NCI-H446 treated with DMSO at 0.1 percent for 48 hours (cell line): ENCODE data around the gene ASTL.

ENCODE experiments used
- DNase-seq: peaks from one replicate; lab custom pipeline; 2025; lab: John Stamatoyannopoulos, UW

Gene ASTL

DNA sequence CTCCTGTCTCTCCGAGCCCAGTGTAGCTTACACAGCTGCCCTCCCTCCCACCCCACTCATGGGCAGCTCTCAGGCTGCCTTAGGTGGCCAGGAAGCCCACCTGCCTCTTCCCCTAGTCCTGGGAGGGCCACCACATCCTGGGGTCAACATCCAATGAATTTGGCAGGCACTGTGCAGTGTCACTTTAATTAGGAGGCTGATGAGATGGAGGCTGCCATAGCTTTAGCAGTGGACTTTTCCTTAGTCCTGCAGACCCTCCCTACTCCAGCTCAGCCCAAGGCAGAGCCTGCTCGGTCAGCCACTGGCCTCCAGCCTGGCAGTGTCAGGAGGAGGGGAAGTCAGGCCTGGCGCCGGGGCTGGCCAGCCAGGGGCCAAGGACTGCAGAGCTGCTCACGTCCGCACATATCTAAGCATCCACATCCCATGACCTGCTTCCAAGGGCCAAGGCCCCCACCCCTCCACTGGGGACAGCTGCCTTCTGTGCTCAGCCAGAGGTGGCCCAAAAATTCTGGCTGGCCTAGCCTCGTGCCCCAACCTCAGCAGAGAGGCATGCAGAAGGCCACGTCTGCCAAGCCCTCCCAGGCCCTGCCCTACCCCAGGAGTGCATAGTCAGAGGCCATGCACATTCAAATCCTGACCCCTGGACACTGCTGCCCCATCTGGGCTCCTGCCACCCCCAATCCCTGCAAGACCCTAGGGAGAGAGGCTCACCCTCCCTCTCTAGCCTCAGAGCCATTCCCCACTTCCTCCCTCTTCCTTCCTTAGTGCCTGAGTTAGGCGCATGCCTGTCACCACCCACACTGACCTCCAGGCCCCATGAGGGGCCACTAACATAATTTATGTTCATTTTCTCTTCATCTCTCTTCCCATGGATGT is 55.0 kb downstream of the ASTL start:
- no peak for DNase-seq

DNA sequence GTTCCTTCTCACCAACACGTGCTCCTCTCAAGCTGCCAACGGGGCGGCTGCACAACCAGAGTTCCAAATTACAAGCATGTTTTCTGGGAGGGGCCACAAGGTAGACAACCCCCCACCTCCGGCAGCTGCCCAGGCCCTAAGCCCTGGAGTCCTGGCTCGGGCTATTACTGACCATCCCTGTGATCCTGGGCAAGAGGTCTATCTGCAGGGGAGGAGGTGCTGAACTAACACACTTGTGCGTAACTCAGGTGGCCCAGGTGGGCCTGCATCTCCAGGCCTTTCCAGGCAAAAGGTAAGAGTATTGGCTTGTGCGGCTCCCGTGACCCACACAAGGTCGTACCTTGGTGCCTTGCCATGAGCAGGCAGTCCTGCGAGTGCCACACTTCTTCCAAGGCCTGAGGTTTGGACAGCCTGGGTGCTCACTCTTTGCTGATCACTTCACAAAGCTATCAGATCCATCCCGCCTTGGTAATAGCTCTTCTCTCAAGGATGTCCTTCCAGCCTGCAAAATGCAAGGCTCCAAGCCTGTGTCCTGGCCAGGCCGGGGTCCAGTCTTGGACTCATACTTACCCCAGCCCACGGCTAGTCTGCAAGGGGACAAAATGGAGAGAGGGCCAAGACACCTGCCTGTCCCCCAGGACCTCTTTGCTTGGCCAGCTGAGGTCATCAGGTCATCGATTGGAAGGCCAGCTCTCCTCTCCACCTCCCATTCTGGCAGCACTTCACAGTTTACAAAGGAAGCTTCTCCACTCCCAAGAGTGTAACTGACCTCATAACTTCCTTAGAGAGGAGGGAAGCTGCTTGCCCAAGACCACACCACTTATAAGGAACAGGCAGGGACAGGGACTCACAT is 55.9 kb downstream of the ASTL start:
- DNase-seq: no peak

DNA sequence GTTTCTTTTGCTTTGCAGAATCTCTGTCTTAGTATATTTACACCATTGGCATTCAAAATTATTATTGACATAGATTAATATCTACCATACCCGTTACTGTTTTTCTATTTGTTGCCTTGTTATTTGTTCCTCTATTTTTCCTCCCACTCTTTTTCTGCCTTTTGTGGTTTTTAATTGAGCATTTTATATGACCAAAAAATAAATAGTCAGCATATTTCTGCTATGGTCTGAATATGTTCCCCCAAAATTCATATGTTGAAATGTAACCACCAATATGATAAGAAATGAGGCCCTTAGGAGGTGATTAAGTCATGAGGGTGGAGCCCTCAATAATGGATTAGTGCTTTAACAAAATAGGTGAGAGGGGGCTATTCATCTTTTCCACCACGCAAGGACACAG is 57.3 kb downstream of the ASTL start:
- DNase-seq: no peak

DNA sequence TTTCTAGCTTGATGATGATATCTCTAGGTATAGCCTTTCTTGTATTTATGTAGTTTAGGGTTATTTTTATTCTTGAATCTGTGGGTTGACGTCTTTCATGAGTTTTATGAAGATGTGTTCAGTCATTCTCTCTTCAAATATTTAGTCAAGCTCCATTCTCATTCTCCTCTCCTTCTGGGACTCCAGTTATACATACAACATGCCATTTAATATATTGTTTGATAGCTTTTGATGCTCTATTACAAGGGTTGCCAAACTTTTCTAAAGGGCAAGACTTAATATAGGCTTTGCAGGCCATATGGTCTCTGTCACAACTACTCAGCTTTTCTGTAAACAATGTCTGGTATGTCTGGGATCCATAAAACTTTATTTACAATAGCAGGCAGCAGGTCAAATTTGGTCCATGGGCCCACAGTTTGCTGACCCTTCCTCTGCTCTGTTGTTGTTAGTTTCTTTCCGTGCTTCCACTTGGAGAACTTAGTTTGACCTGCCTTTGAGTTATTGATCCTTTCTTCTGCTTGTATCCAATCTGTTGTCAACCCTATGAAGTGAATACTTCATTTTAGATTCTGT is 63.0 kb downstream of the ASTL start:
- DNase-seq: no peak

- no peak for DNase-seq
These were observed 64.1 kb downstream of the ASTL start for GRCh38 chr2:96074156-96074555.

DNA sequence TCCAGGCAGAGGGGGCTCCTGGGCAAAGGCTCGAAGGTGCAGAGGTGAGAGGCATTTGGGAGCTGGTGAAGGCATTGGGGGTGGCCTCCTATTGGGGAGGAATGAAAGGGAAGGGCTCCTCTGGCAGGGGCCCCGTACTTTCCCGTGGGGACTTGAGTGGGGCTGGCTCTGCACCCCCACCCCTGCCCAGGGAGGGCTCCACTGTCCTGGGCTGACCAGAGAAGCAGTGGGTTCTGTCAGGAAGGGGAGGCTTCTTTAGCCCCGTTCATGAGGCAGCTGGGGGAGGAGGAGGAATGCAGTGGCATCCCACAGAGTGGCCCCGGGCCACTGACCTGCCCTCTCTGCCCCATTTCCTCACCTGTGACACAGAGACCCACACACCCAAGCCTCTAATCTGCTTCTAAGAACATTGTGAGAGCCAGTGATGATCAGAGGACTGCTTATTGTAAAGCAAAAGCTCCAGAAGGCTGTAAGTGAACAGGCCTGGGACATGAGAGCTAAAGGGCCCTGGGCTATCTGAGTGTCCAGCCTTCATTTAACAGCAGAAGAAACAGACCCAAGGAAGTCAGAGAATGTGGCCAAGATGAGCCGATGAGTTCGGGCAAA is 65.0 kb downstream of the ASTL start:
- no peak for DNase-seq
